GM19455 (cell line): ENCODE results near the gene PNRC2.

Experiments
- ATAC-seq: cut with Tn5 transposase; IDR thresholded peaks from one replicate; pipeline ENCODE4 v1.9.1; 2021; ENCODE audit not compliant: unreplicated experiment

PNRC2 gene

GRCh38 chr1:23959461-23960290, at the start of gene PNRC2:
PNRC2 (plus strand) TSS chr1:23959828; CDS start chr1:23961458, 1,630 bp downstream.
- ATAC-seq: peak; percentile 72

- no peak for ATAC-seq
Measured at GRCh38 chr1:23910144-23910543, 49.5 kb upstream of the PNRC2 start.

GRCh38 chr1:23910553-23911246, 48.9 kb upstream of the PNRC2 start:
- no peak for ATAC-seq

GRCh38 chr1:23911921-23912320, 47.7 kb upstream of the PNRC2 start:
- no peak for ATAC-seq

GRCh38 chr1:23913212-23913880, 46.3 kb upstream of the PNRC2 start, which contains the start of gene CNR2:
CNR2 (minus strand) TSS chr1:23913362; CDS start chr1:23875617, 37,745 bp downstream.
- no peak for ATAC-seq

GRCh38 chr1:23914921-23915320, 44.7 kb upstream of the PNRC2 start:
- ATAC-seq: no peak

GRCh38 chr1:23915466-23915865, 44.2 kb upstream of the PNRC2 start:
- no peak for ATAC-seq

- ATAC-seq: no peak
Measured at GRCh38 chr1:23916209-23917131, 43.2 kb upstream of the PNRC2 start.

- no peak for ATAC-seq
Measured at GRCh38 chr1:23922321-23922943, 37.2 kb upstream of the PNRC2 start.

GRCh38 chr1:23923592-23924499, 35.8 kb upstream of the PNRC2 start:
- ATAC-seq: no peak

GRCh38 chr1:23924601-23925000, 35.0 kb upstream of the PNRC2 start:
- no peak for ATAC-seq

- ATAC-seq: no peak
Measured at GRCh38 chr1:23925279-23925678, 34.3 kb upstream of the PNRC2 start.

- ATAC-seq: no peak
Measured at GRCh38 chr1:23927097-23927496, 32.5 kb upstream of the PNRC2 start.

GRCh38 chr1:23928789-23929188, 30.8 kb upstream of the PNRC2 start:
- no peak for ATAC-seq

GRCh38 chr1:23930270-23930669, 29.4 kb upstream of the PNRC2 start:
- no peak for ATAC-seq

GRCh38 chr1:23930861-23931490, 28.7 kb upstream of the PNRC2 start:
- no peak for ATAC-seq

- no peak for ATAC-seq
Measured at GRCh38 chr1:23931491-23931880, 28.1 kb upstream of the PNRC2 start.

- ATAC-seq: no peak
Measured at GRCh38 chr1:23936481-23937176, 23.0 kb upstream of the PNRC2 start.
